Measurements from ENCODE around the gene OR10H4. TPM values are rescaled to one million over a fixed set of nuclear protein-coding genes. Genes with fewer than 3 reads are reported as not detected.

The OR10H4 gene
- total RNA-seq, 1 donor from 2014 or later = not detected

Other genes starting within 250 kb of the OR10H4 start
- not detected for gene OR10H2, start 221.0 kb upstream of the OR10H4 start, total RNA-seq
- not detected for gene OR10H3, start 211.0 kb upstream of the OR10H4 start, total RNA-seq
- gene OR10H5, start 161.3 kb upstream of the OR10H4 start, total RNA-seq = not detected
- not detected for gene OR10H1, start 133.3 kb upstream of the OR10H4 start, total RNA-seq
- not detected for gene CYP4F2, start 50.9 kb upstream of the OR10H4 start, total RNA-seq
- gene CYP4F11, start 14.5 kb upstream of the OR10H4 start, total RNA-seq = 0.87 TPM
- 385 TPM for gene TPM4, start 127.5 kb downstream of the OR10H4 start, total RNA-seq
- gene RAB8A, start 162.9 kb downstream of the OR10H4 start, total RNA-seq = 51.4 TPM
- 1.2 TPM for gene HSH2D, start 194.7 kb downstream of the OR10H4 start, total RNA-seq
- gene CIB3, start 224.5 kb downstream of the OR10H4 start, total RNA-seq = not detected
- 59.4 TPM for gene FAM32A, start 236.4 kb downstream of the OR10H4 start, total RNA-seq
- 110 TPM for gene AP1M1, start 248.9 kb downstream of the OR10H4 start, total RNA-seq

All from mesenteric fat pad (tissue), 1 donor.